HepG2 (cell line): Measurements from ENCODE around the gene RBX1. TPM values are rescaled to one million over a fixed set of nuclear protein-coding genes. Genes with fewer than 3 reads are reported as not detected.

Experiments
- ATAC-seq: fragments of 200-7000 bp; cut with Tn5 transposase; 3 replicates; pipeline ENCODE4 v1.9.1; 2020; ENCODE audit warnings: mild to moderate bottlenecking, moderate library complexity
- BruUV-seq: library from RNA; stranded (reverse); fragments of 400-500 nt; replicated peaks from 2 replicates; lab custom pipeline; 2021; lab: Mats Ljungman, UMichigan
- CTCF ChIA-PET: fragments of 300-600 bp; formaldehyde crosslinking; extraction: SDS; loops from one replicate; lab custom pipeline; 2021; ENCODE audit warnings: low total read pairs, inconsistent platforms, low intra/inter-chr PET ratio; lab: Yijun Ruan, JAX
- POLR2A ChIA-PET: fragments of 350-600 bp; sonication (Branson Sonifier 250); formaldehyde crosslinking; loops from one replicate; lab custom pipeline; 2020; ENCODE audit warnings: antibody characterized with exemption, inconsistent platforms; lab: Yijun Ruan, JAX
- DNase-seq: peaks from one replicate; pipeline ENCODE4 v3.0.0-alpha.2; 2015; ENCODE audit warnings: low spot score
- FAIRE-seq: peaks from 3 replicates; lab custom pipeline; 2011; peaks lifted over from hg19 to GRCh38; lab: Jason Lieb, UNC
- H2AFZ ChIP-seq: one replicate; pipeline ENCODE4 v1.6.1; 2011; ENCODE audit warnings: low read length, inconsistent platforms
- H3K27ac ChIP-seq: fragments of 300-600 bp; 3 replicates; pipeline ENCODE4 v1.8.0; 2011; ENCODE audit warnings: mixed run types, mild to moderate bottlenecking, mixed read lengths, low read length, inconsistent platforms; ENCODE audit not compliant: insufficient read depth; ENCODE audit errors: extremely low read length
- H3K27me3 ChIP-seq, 2 experiments: fragments of 200-600 bp in 1 of 2; 2 replicates in 1 of 2; 3 replicates in 1 of 2; pipeline versions ENCODE4 v1.6.0 to v1.8.0; 2011; ENCODE audit warnings: low read length in 2 of 2, mild to moderate bottlenecking in 2 of 2, moderate library complexity in 2 of 2, inconsistent platforms in 1 of 2; ENCODE audit not compliant: insufficient read depth in 2 of 2, control insufficient read depth in 1 of 2
- H3K36me3 ChIP-seq, 2 experiments: fragments of 200-600 bp in 1 of 2; replicated peaks in 1 of 2; 2 replicates in 1 of 2; 3 replicates in 1 of 2; pipeline versions ENCODE4 v1.5.1 to v1.8.0; 2011; ENCODE audit warnings: low read length in 2 of 2, inconsistent platforms in 1 of 2; ENCODE audit not compliant: insufficient read depth in 2 of 2, control insufficient read depth in 1 of 2
- H3K4me1 ChIP-seq: 2 replicates; pipeline ENCODE4 v1.5.1; 2012; ENCODE audit warnings: low read length, inconsistent platforms; ENCODE audit not compliant: insufficient read depth
- H3K4me2 ChIP-seq: 2 replicates; pipeline ENCODE4 v1.6.0; 2011; ENCODE audit warnings: low read depth, low read length, inconsistent platforms
- H3K4me3 ChIP-seq, 3 experiments: fragments of 200-600 bp in 1 of 3; sonication (generic), shearing (Covaris generic) in 1 of 3; replicated peaks in 1 of 3; 2 replicates each; pipeline ENCODE4 v1.5.1; 2011 to 2016; ENCODE audit warnings: low read length in 3 of 3, inconsistent platforms in 2 of 3, low read depth in 2 of 3, mild to moderate bottlenecking in 2 of 3, control low read depth in 1 of 3, mixed read lengths in 1 of 3; ENCODE audit not compliant: insufficient read depth in 1 of 3
- H3K79me2 ChIP-seq: one replicate; pipeline ENCODE4 v1.6.1; 2011; ENCODE audit warnings: low read length, inconsistent platforms; ENCODE audit not compliant: insufficient read depth
- H3K9ac ChIP-seq: 2 replicates; pipeline ENCODE4 v1.6.0; 2011; ENCODE audit warnings: mild to moderate bottlenecking, low read depth, low read length, inconsistent platforms; ENCODE audit not compliant: insufficient read depth
- H3K9me3 ChIP-seq: 2 replicates; pipeline ENCODE4 v1.5.1; 2012; ENCODE audit warnings: mild to moderate bottlenecking, low read length
- H4K20me1 ChIP-seq: 2 replicates; pipeline ENCODE4 v1.6.0; 2011; ENCODE audit warnings: inconsistent platforms, mild to moderate bottlenecking, low read length, moderate library complexity; ENCODE audit not compliant: insufficient read depth
- CTCF ChIP-seq: sonication (generic); formaldehyde crosslinking; IDR thresholded peaks from 2 replicates; pipeline ENCODE4 v1.5.0; 2020; ENCODE audit warnings: mild to moderate bottlenecking, missing genetic modification reagents, moderate library complexity
- ELF1 ChIP-seq: sonication (generic); formaldehyde crosslinking; IDR thresholded peaks from 2 replicates; pipeline ENCODE4 v1.4.0; 2020; ENCODE audit warnings: missing genetic modification reagents
- IKZF1 ChIP-seq: fragments of 450-650 bp; IDR thresholded peaks from 2 replicates; pipeline ENCODE4 v1.7.1; 2016
- RAD21 ChIP-seq: fragments of 450-650 bp; formaldehyde crosslinking; IDR thresholded peaks from 2 replicates; pipeline ENCODE4 v1.5.0; 2020; ENCODE audit warnings: mild to moderate bottlenecking
- SMC3 ChIP-seq: IDR thresholded peaks from 2 replicates; pipeline ENCODE4 v1.6.1; 2011; ENCODE audit warnings: low read length, improper control_type of control experiment
- STAG1 ChIP-seq: sonication (generic); formaldehyde crosslinking; IDR thresholded peaks from 2 replicates; pipeline ENCODE4 v1.4.0; 2020; ENCODE audit warnings: missing genetic modification reagents
- ZBTB3 ChIP-seq: sonication (generic); formaldehyde crosslinking; IDR thresholded peaks from 2 replicates; pipeline ENCODE4 v1.4.0; 2020; ENCODE audit warnings: low read depth, mild to moderate bottlenecking, moderate library complexity, missing genetic modification reagents, borderline replicate concordance
- ZNF121 ChIP-seq: sonication (generic); formaldehyde crosslinking; IDR thresholded peaks from 2 replicates; pipeline ENCODE4 v1.5.0; 2020; ENCODE audit warnings: mild to moderate bottlenecking, missing genetic modification reagents
- ZNF3 ChIP-seq: IDR thresholded peaks from 2 replicates; pipeline ENCODE4 v1.7.0; 2017; ENCODE audit warnings: inconsistent platforms
- ZNF615 ChIP-seq: sonication (generic); formaldehyde crosslinking; IDR thresholded peaks from 2 replicates; pipeline ENCODE4 v1.5.0; 2020; ENCODE audit warnings: mild to moderate bottlenecking, missing genetic modification reagents, borderline replicate concordance
- ZNF770 ChIP-seq: sonication (generic); formaldehyde crosslinking; IDR thresholded peaks from 2 replicates; pipeline ENCODE4 v1.5.0; 2020; ENCODE audit warnings: mild to moderate bottlenecking, missing genetic modification reagents
- ZSCAN12 ChIP-seq: sonication (generic); formaldehyde crosslinking; IDR thresholded peaks from 2 replicates; pipeline ENCODE4 v1.9.0; 2021; ENCODE audit warnings: mild to moderate bottlenecking, missing genetic modification reagents
- WGBS: methylation state at CpG from one replicate; pipeline ENCODE4 v1.1.6; 2017; ENCODE audit warnings: low lambda C conversion rate; 5-methylcytosine and 5-hydroxymethylcytosine counted together
- in situ Hi-C: cut with HindIII; loops from 2 replicates; pipeline ENCODE4 v1.10.0; 2017; ENCODE audit warnings: low pct_unique_long_range_greater_than_20kb; ENCODE audit not compliant: extremely low pct_ligation_motif_present
- intact Hi-C: fragments of 100-400 bp; cut with micrococcal nuclease; formaldehyde crosslinking; loops from one replicate; pipeline ENCODE4 v1.10.0; 2022; ENCODE audit not compliant: unreplicated experiment
- polyA plus RNA-seq, 8 experiments: library from polyadenylated mRNA; depleted of rRNA in 3 of 8; stranded (reverse) in 7 of 8; unstranded in 1 of 8; fragments of >200 nt; fragmentation: Illumina TruSeq in 4 of 8; extraction: Trizol in 4 of 8; gene quantifications; 2 replicates each; pipeline versions ENCODE4 v1.2.1 to v1.2.3, GENCODE V29; 2011 to 2016; ENCODE audit warnings: low read depth in 4 of 8, missing spikeins in 1 of 8, mixed read lengths in 1 of 8; ENCODE audit not compliant: insufficient read depth in 1 of 8
- total RNA-seq, 5 experiments: library from RNA; depleted of rRNA; stranded (reverse); fragments of >200 nt; fragmentation: Illumina TruSeq; extraction: Trizol; gene quantifications; 2 replicates each; pipeline ENCODE4 v1.2.3, GENCODE V29; 2016; ENCODE audit warnings: low read depth in 1 of 5

RBX1 gene
- total and polyA plus RNA-seq, 2 of the 13 experiments (the other 11 are each of a cell fraction or from before 2014, with no cell fraction given) = 84.9 to 90.2 TPM

GRCh38 chr22:40922484-40923303 is 28.5 kb upstream of the RBX1 start:
- TF ChIP-seq SMC3 (peak; percentile 42; the same call in 1 of the 2 replicates), CTCF (CRISPR knock-in tag) (peak; percentile 71), ELF1 (CRISPR knock-in tag) (no peak), STAG1 (CRISPR knock-in tag) (peak; percentile 85), ZBTB3 (CRISPR knock-in tag) (no peak), ZNF3 (CRISPR knock-in tag) (no peak), ZNF121 (CRISPR knock-in tag) (peak; percentile 92), ZNF770 (0 out of 2 replicates have a peak, but pooled peaks have one; percentile 21), ZNF615 (CRISPR knock-in tag) (no peak), IKZF1 (no peak), RAD21 (CRISPR knock-in tag) (peak; percentile 24; the same call in 1 of the 2 replicates), ZSCAN12 (CRISPR knock-in tag) (no peak)
- H3K27ac ChIP-seq = no peak overlapping the region
- BruUV-seq = no TSS peak
- ChIA-PET CTCF (interaction anchor here (0.9 kb wide), 1 partner anchor 146 kb away, joined by 4 read pairs; no protein-coding TSS in a partner anchor), POLR2A (interaction anchor here (0.6 to 1.6 kb wide), 5 partner anchors 28 to 480 kb away, joined by 3 to 9 read pairs (median 4); partner anchors contain the start of genes RBX1 and TEF)
- H3K9ac ChIP-seq = no peak overlapping the region
- WGBS = 66% methylated on average over 5 of the region's 5 CpGs
- DNase-seq (peak; percentile 40), ATAC-seq (peak; percentile 44), FAIRE-seq (peak; percentile 74)
- H3K79me2 ChIP-seq = no peaks in the 10 kb centered on the region
- peaks cover 7 to 27% of the 10 kb centered on the region in 2 experiments; a peak in 4 of 5 replicates for H3K36me3 ChIP-seq
- no peaks in the 10 kb centered on the region for H3K4me1 ChIP-seq
- H3K4me2 ChIP-seq = no peak overlapping the region
- intact Hi-C loops = no loop called here
- no peaks in the 10 kb centered on the region for H3K9me3 ChIP-seq
- no peaks in the 10 kb centered on the region for H4K20me1 ChIP-seq
- no peak overlapping the region for H3K4me3 ChIP-seq
- in situ Hi-C loops = no loop called here
- no peak overlapping the region for H2AFZ ChIP-seq
- H3K27me3 ChIP-seq = no peaks in the 10 kb centered on the region
